ENCODE data around the gene MYDGF. TPM values are rescaled to one million over a fixed set of nuclear protein-coding genes. Genes with fewer than 3 reads are reported as not detected.

The MYDGF gene
- polyA plus RNA-seq, 3 donors: 64.6 to 165 (median 160) TPM

DNA sequence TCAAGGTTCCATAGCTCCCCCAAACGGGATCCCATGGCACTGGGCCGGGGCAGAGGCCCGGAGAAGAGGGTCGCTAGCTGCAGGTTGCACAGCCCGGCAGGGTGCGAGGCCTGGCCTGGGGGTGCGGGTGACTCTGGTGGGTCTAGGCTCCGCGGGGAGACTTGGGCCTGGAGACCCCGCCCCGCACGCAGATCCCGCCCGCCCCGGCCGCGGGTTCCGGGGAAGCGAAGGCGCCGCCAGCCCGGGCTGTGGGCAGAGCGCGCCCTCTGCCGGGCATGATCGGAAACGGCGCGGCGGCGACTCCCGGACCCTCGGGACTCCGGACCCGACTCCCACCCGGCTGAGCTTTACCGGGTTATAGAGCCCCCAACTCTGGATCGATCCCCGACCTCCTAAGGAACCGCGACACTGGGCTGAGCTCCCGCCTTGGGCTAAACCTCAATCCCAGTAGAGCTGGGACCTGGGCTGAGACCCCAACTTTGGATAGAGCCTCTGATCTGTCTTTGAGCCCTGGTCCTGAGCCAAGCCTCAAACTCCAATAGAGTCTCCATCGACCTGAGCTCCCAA, 33.9 kb downstream of the MYDGF start:
- Mint-ChIP-seq H3K9me3 (no peaks in the 10 kb centered on the region), H3K4me1 (peaks cover 63% of the 10 kb centered on the region), H3K4me3 (peak overlapping the region; percentile 55 to 70), H3K36me3 (peaks cover 0 to 1% of the 10 kb centered on the region in 2 donors), H3K27ac (peak overlapping the region in 3 of 7 donors; percentile 54 to 75 (median 73)), H3K27me3 (ENCODE audit: low read depth in 3 of 3) (peaks cover 1 to 12% (median 11%) of the 10 kb centered on the region in 3 donors)
- under 1% methylated on average over 42 of the region's 43 CpGs for WGBS (ENCODE audit: insufficient coverage)
- TF ChIP-seq, protein P1, sequence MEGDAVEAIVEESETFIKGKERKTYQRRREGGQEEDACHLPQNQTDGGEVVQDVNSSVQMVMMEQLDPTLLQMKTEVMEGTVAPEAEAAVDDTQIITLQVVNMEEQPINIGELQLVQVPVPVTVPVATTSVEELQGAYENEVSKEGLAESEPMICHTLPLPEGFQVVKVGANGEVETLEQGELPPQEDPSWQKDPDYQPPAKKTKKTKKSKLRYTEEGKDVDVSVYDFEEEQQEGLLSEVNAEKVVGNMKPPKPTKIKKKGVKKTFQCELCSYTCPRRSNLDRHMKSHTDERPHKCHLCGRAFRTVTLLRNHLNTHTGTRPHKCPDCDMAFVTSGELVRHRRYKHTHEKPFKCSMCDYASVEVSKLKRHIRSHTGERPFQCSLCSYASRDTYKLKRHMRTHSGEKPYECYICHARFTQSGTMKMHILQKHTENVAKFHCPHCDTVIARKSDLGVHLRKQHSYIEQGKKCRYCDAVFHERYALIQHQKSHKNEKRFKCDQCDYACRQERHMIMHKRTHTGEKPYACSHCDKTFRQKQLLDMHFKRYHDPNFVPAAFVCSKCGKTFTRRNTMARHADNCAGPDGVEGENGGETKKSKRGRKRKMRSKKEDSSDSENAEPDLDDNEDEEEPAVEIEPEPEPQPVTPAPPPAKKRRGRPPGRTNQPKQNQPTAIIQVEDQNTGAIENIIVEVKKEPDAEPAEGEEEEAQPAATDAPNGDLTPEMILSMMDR (IDR thresholded peaks at IDR 0.05): peak; percentile 96
- peak; percentile 59 to 62 (median 61) for DNase-seq
- H3K79me2 ChIP-seq (ENCODE audit: insufficient read depth, low read length): peaks cover 18% of the 10 kb centered on the region
- peaks cover 63 to 72% of the 10 kb centered on the region in 2 donors for H3K4me1 ChIP-seq (ENCODE audit: control insufficient read depth in 1 of 2, insufficient read depth in 2 of 2, low read length in 2 of 2)
- no peaks in the 10 kb centered on the region for H3K9me3 ChIP-seq (replicated peaks in 1 of 2; ENCODE audit: control insufficient read depth in 1 of 2, insufficient read depth in 1 of 2, low read length in 2 of 2)
- H3K4me3 ChIP-seq (replicated peaks in 1 of 3; ENCODE audit: low read depth in 2 of 3, low read length in 3 of 3): peak overlapping the region; percentile 11 to 65 (median 45)
- H3K27ac ChIP-seq (ENCODE audit: low read depth in 1 of 2, low read length in 2 of 2): peak overlapping the region in 1 of 2 donors; percentile 69
- H3K9ac ChIP-seq (ENCODE audit: insufficient read depth, low read length, poor library complexity, severe bottlenecking): peak overlapping the region; percentile 65
- intact Hi-C loops (cut with micrococcal nuclease): loop anchor here (5.0 kb wide), 2 partner anchors 94 to 109 kb away; partner anchors contain the start of gene LRG1 (in 2 of the 2)
- peaks cover 5% of the 10 kb centered on the region for H4K20me1 ChIP-seq (ENCODE audit: insufficient read depth, low read length)
- no peaks in the 10 kb centered on the region for H3K27me3 ChIP-seq (ENCODE audit: control insufficient read depth in 2 of 2, insufficient read depth in 2 of 2, low read length in 2 of 2)
- H2AFZ ChIP-seq (ENCODE audit: insufficient read depth, low read depth, low read length, poor library complexity, severe bottlenecking): peak overlapping the region; percentile 80
- no peaks in the 10 kb centered on the region for H3K36me3 ChIP-seq (replicated peaks in 1 of 2; ENCODE audit: control insufficient read depth in 1 of 2, insufficient read depth in 2 of 2, low read length in 2 of 2)
- H3K4me2 ChIP-seq (replicated peaks; ENCODE audit: extremely low read depth, low read length, poor library complexity, severe bottlenecking): peak overlapping the region; percentile 75

DNA sequence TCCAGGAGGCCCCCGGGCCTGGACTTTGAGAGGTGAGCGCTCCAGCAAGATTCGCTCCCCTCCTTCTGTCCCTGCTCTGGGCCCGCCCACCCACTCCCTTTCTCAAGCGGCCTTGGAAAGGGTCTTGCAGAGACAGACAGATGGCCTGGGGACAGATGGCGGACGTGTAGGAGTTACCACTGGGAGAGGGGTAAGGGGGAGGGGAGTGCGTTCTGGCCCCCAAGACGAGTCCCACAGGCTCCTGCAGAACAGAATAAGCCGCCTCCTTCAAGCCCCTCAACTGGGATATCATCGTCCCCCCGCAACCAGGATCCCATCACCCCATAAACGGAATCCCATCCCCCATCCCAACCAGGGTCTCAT, 34.4 kb downstream of the MYDGF start:
- Histone ChIP-seq H3K4me2 (replicated peaks; ENCODE audit: extremely low read depth, low read length, poor library complexity, severe bottlenecking) (peak overlapping the region; percentile 75), H3K27me3 (ENCODE audit: control insufficient read depth in 2 of 2, insufficient read depth in 2 of 2, low read length in 2 of 2) (no peaks in the 10 kb centered on the region), H3K79me2 (ENCODE audit: insufficient read depth, low read length) (peaks cover 13% of the 10 kb centered on the region), H3K27ac (ENCODE audit: low read depth in 1 of 2, low read length in 2 of 2) (peak overlapping the region in 1 of 2 donors; percentile 69), H3K36me3 (replicated peaks in 1 of 2; ENCODE audit: control insufficient read depth in 1 of 2, insufficient read depth in 2 of 2, low read length in 2 of 2) (no peaks in the 10 kb centered on the region), H3K9ac (ENCODE audit: insufficient read depth, low read length, poor library complexity, severe bottlenecking) (peak overlapping the region; percentile 65), H3K4me3 (replicated peaks in 1 of 3; ENCODE audit: low read depth in 2 of 3, low read length in 3 of 3) (peak overlapping the region; percentile 11 to 65 (median 45)), H2AFZ (ENCODE audit: insufficient read depth, low read depth, low read length, poor library complexity, severe bottlenecking) (peak overlapping the region; percentile 80), H3K9me3 (replicated peaks in 1 of 2; ENCODE audit: control insufficient read depth in 1 of 2, insufficient read depth in 1 of 2, low read length in 2 of 2) (no peaks in the 10 kb centered on the region), H4K20me1 (ENCODE audit: insufficient read depth, low read length) (no peaks in the 10 kb centered on the region), H3K4me1 (ENCODE audit: control insufficient read depth in 1 of 2, insufficient read depth in 2 of 2, low read length in 2 of 2) (peaks cover 62 to 68% of the 10 kb centered on the region in 2 donors)
- intact Hi-C loops (cut with micrococcal nuclease): loop anchor here (5.0 kb wide), 2 partner anchors 93 to 108 kb away; partner anchors contain the start of gene LRG1 (in 2 of the 2)
- H3K4me3 Mint-ChIP-seq: peak overlapping the region; percentile 55 to 70
- TF ChIP-seq, protein P1 (IDR thresholded peaks at IDR 0.05): no peak
- no peak for DNase-seq
- H3K4me1 Mint-ChIP-seq: peaks cover 62% of the 10 kb centered on the region
- H3K27me3 Mint-ChIP-seq (ENCODE audit: low read depth in 3 of 3): peaks cover 1 to 13% (median 12%) of the 10 kb centered on the region in 3 donors
- peak overlapping the region in 3 of 7 donors; percentile 54 to 75 (median 73) for H3K27ac Mint-ChIP-seq
- no peaks in the 10 kb centered on the region for H3K9me3 Mint-ChIP-seq
- no peaks in the 10 kb centered on the region for H3K36me3 Mint-ChIP-seq
- 14% methylated on average over 4 of the region's 13 CpGs for WGBS (ENCODE audit: insufficient coverage)
